Activated CD4-positive, alpha-beta T cell treated with anti-CD3 and anti-CD28 coated beads, Interleukin-2, amount 50 U/mL, for 16 hours (primary cell): ENCODE measurements around the gene PNPLA7.
"Not testable (repeated sequence)": the region's sequence is repeated elsewhere in the genome, so short reads cannot be mapped to it uniquely, and the experiment has no call there.

ENCODE experiments used
- DNase-seq: peaks from one replicate; pipeline ENCODE4 v3.0.0-alpha.2; 2020

The PNPLA7 gene

DNA sequence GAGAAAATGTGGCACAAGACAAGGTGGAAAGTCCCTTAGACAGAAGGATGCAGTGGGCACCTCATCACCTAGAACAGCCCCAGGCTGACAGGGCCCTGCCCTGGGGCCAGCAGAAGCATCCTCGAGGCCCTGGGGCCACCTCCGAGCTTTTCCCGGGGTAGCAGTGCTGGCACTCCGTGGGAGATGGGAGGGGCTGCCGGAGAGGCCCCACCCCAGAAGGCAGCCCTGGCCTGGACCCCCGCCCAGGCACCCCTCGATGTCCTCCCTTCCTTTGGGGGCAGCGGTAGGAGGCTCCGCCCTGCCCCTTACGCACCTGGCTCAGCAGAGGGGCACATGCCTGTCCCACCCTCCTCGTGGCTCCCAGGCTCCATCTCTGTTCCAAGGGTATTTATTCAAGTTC is 73.3 kb downstream of the PNPLA7 start:
- DNase-seq, result no peak

DNA sequence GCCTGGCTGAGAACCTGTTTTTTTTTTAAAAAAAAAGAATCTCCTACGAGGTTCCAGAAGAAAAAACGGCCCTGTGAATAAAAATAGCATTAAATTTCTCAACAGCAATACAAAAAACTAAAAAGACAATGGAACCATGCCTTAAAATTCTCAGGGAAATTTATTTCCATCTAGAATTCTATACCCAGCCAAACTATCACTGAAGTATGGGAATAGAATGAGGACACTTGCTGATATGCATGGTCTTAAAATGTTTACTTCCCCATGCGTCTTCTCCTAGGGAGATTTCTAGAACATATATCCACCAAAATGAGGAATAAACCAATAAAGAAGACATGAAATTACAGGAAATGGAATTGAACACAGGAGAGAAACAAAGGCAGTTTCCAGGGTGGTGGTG is 74.5 kb downstream of the PNPLA7 start:
- no peak for DNase-seq

DNA sequence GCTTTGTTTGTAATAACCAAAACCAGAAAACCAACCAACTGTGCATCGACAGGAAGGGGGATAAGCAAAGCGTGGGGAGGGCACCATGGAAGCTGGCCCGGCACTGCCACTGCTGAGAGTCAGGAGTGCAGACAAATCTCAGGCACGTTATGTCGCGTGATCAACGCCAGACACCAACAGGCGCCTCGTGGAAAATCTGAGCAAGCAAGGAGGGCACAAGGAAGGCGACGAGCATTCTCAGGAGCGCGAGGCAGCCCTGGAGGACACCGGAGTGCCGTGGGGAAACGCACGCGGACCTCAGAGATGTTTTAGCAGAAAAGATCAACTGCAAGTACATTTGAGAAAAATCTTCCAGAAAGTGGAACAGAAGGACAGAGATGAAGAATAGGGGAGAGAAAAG is 75.9 kb downstream of the PNPLA7 start:
- DNase-seq, result no peak

DNA sequence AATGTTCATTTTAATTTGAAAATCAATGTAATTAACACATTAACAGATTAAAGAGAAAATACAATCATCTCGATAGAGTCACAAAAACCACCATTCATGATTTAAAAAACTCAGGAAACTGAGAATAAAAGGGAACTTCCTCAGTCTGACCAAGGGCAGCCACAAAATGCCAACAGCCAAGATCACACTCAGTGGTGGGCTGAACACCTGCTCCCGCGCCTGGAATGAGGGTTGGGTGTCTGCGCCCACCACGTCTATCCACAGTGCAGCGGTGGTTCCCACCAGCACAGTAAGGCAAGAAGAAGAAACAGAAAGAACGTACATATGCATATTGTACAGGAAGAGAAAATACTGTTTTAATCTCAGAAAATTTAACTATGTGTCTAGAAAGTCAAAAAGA is 79.4 kb downstream of the PNPLA7 start:
- no peak for DNase-seq

DNA sequence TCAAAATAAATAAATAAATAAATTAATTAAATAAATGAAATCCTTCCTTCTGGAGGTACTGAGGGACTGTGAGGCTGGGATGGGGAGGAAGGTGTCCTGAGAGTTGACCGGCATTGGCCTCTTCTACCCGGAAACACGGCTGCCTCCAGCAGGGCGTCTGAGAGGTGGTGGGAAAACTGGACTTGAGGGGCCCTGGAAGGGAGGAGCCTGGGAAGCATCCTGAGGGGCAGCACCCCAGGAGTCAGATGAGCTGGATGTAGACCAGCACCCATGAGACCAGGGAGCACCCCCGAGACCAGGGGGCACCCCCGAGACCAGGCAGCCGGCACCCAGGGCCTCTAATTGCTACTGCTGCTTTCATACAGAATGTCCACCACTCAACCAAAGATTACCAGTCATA is 82.3 kb downstream of the PNPLA7 start:
- no peak for DNase-seq

DNA sequence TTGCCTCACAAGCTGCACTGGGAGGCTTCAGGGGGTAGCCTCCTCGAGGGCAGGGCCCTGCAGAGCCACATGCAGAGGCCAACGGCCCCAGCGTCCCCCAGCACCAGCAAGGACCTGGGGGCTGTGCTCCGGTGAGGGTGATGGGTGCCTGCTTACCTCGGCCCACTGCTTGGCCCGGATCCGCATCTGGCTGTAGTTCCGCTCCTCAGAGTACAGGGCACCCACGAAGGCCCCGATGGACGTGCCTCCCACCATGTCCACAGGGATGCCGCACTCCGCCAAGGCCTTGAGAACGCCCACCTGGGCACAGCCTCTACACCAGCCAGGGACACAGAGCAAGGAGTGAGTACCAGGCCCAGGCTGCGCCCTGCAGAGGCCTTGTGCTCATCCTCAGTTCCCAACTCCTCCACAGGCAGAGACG is 83.0 kb downstream of the PNPLA7 start:
- no peak for DNase-seq

DNA sequence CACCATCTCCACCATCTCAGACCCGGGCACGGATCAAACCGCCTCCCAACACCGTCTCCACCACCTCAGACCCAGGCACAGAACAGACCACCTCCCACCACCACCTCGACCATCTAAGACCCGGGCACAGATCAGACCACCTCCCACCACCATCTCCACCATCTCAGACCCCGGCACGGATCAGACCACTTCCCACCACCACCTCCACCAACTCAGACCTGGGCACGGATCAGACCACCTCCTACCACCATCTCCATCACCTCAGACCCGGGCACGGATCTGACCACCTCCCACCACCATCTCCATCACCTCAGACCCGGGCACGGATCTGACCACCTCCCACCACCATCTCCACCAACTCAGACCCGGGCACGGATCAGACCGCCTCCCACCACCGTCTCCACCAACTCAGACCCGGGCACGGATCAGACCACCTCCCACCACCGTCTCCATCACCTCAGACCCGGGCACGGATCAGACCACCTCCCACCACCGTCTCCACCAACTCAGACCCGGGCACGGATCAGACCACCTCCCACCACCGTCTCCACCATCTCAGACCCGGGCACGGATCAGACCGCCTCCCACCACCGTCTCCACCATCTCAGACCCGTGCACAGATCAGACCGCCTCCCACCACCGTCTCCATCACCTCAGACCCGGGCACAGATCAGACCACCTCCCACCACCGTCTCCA is 83.7 kb downstream of the PNPLA7 start:
- DNase-seq, result not testable (repeated sequence)

DNA sequence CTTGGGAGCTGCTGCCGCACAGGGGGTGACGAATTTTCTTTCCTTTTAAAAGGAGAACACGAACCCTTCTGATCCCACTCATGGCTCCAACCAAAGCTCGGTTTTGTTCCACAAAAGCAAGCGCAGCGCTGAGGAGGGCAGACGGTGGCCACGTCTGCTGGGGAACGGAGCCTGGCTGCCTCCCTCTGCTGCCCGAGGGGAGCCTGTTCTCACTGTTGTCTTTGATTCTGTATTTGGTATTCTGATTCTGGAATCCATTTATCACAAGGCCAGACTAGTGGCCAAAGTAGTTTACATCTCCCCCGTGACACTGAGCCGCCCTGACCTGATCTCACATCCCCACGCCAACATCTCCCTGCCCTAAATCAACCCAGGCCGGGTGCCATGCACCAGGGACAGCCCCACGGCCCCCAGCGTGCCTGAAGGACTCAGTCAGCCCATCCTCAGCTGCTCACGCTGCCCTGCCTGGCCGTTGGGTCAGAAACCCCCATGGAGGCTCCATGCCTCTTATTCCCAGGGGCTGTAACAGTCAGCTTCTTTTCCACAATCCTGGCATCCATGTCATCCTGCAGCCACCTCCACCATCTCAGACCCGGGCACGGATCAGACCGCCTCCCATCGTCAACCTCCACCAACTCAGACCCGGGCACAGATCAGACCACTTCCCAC is 84.3 kb downstream of the PNPLA7 start:
- no peak for DNase-seq

DNA sequence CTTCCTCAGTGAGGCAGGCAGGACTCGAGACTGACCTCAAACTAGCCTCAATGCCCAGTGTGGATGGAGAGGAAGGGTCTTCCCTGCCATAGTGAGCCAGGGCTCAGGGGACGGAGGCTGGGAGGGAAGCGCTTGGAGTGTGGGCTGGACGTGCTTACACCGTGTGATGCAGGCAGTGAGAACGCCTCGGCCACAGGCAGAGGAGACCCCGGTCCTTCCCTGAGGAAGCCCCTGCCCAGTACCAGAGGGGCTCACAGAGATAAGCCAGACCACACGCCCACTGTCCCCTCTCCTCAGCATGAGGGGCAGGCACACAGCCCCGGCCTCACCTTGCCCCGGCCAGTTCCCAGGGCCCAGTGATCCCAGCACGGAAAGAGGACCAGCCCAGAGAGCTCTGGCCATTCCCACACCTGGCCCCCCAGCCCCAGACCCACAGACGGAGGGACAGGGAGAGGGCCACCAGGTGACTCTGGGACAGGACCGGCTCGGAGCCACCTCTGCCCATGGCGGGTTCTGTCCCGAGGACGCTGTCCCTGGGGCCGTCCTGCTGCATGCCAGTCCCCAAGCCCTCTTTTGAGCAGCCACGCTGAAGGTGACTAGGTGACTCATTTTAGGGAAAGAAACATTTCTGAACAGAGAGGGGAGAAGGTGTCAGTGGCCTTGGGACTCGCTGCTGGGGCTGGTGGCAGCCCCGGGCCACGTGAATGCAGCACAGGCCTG is 85.0 kb downstream of the PNPLA7 start:
- no peak for DNase-seq

DNA sequence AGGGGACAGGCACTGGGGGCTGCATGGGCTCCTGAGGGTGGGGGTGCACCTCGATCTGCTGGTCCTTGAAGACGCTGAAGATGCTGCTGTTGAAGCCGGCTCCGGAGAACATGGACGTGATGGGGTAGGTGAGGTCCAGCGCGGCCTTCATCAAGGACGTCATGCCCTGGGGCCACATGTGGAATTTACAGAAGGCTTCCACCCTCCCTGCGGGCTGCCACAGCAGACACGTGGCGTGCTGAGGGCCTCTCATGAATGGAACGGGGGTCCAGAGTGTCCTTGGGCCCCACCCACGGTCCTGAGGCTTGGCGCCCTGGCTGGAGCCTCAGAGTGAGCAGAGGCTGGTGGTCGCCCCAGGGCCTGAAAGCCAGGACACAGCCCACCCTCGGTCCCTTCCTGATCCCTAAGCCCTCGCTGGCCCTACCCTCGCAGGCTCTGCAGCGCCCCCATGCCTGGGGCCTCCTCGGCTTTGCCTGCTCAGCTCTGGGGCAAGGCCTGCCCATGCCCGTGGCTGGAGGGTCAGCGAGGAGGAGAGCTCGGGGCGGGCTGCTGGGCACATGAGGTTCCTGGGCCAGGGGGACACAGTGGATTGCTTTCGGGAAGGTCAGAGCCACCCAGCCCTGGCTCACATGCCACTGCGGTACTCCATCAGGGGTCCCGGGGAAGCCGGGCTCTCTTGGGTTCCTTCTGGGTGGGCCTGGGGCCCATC is 85.8 kb downstream of the PNPLA7 start:
- DNase-seq, result no peak

DNA sequence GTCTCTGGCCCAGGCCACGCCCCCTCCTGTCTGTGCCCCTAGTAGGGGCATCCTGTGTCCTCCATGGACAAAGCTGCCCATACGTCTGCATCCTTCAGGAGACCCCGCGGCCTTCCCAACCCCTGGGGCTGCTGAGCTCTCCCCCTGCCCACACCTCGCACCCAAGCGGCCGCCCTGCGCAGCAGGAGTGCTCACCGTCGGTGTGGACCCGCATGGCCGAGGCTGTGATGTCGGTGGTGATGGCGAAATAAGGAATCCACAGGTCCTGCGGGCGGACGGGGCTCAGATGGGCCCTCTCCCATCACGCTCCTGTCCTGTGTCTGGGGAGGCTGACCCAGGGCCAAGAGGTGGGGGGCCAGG is 86.3 kb downstream of the PNPLA7 start:
- no peak for DNase-seq

DNA sequence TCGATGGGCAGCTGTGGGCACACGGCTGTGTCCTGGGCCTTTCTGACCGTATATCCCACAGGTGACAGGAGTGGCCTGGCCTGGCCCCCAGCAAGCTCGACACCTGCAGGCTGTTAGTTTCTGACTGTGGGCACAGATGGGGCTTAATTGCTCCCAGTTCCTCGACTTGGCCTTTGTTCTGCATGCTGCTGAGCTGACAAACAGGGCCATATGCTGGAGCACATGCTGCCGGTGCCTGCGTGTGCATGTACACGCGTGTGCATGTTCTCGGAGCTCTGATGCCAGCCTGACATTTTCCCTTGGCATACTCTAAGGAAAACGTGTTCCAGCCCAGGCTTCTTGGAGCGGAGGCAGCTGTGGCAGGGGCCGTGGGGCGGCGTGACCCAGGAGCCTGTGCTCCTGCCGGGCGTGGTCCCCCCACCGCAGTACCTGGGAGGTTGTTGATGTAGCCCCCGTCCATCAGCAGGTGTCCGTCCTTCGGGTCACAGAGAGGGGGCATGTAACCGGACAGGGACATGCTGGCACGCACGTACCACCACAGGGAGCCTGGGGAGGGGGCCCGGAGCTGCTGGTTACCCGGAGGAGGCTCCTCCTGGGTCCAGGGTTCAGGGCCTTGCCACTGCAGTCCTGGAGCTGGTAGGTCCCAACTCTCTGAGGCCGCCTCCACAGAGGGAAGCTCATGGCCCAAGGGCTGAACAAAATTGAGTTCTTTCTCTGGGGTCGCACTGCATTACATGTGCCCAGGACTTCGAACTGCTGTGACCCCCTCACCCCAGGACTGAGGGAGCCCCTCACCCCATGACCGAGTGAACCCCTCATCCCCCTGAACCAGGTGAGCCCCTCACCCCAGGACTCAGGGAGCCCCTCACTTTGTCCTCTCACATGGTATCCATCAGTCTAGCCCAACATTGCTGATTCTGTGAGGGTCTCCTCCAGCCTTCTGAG is 86.9 kb downstream of the PNPLA7 start:
- no peak for DNase-seq

DNA sequence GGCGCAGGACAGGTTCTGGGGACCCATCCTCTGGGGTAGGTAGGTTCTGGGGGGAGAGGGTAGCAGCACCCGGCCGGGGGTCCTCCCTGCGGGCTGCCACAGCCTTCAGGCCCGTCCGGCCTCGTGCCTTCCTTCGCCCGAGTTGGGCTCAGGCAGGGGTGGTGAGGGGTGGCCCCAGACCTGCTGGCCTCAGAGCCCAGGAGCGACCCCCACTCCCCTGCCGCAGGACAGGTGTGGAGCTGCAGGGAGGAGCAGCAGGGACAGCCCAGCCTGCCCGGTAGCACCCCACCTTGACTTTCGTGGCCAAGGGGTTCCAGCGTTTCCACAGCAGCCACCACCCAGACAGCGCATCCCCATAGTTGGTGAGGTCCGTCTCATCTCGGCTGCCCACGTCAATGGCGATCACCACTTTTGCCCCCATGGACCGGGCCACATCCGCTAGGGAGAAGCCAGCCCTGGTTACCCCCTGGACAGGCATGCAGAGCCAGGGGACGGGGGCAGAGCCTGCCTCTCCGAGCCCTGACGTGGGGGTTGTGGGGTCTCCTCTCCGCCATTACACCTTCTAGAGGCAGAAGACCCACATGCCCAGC is 87.7 kb downstream of the PNPLA7 start:
- DNase-seq, result no peak

DNA sequence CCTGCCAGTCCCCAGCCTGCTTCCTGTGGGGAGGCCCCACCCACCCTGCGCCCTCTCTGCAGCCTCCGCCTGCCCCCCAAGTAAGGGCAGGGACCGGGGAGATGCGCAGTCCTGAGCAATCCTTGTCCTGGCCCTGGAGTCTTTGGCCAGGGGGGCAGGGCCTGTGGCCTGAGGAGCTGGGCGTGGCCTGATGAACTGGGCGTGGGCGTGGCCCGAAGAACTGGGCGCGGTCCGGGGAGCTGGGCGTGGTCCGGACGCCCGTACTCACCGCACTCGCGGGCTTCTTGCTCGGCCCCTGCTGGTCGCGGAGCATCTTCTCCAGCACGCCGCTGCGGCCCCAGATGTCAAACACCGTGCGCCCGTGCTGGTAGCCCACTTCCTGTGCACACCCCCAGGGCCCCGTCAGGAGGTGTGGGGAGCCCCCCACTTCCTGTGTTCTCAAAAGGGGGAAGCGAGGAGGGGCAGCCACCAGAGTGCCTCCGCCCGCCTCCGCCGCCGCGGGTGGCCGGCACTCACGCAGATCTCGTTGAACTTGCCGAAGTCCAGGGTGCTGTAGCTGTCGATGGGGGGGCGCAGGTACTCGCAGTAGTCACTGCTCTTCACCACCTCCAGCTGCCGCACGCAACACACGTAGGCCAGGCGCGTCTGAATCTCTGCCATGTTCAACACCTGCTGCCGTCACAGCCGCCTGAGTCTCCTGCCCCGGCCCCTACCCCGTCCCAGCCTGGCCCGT is 88.4 kb downstream of the PNPLA7 start:
- DNase-seq, result peak; percentile 85

DNA sequence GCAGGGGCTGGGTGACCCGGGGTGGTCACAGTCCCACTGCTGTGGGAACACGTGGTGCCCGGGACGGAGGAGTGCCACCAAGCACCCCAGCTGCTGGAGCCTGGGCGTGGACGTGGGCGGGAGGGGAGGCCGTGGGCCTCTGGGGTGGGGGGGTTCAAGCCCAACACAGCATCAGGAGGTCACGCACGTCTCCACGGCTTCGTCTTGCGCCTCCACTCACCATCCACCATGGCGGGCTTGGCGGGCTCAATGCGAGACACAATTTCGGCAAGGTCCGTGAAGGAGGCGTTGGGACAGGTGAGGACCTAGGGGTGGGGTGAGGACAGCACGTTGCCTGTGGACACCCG is 88.9 kb downstream of the PNPLA7 start:
- DNase-seq, result no peak

DNA sequence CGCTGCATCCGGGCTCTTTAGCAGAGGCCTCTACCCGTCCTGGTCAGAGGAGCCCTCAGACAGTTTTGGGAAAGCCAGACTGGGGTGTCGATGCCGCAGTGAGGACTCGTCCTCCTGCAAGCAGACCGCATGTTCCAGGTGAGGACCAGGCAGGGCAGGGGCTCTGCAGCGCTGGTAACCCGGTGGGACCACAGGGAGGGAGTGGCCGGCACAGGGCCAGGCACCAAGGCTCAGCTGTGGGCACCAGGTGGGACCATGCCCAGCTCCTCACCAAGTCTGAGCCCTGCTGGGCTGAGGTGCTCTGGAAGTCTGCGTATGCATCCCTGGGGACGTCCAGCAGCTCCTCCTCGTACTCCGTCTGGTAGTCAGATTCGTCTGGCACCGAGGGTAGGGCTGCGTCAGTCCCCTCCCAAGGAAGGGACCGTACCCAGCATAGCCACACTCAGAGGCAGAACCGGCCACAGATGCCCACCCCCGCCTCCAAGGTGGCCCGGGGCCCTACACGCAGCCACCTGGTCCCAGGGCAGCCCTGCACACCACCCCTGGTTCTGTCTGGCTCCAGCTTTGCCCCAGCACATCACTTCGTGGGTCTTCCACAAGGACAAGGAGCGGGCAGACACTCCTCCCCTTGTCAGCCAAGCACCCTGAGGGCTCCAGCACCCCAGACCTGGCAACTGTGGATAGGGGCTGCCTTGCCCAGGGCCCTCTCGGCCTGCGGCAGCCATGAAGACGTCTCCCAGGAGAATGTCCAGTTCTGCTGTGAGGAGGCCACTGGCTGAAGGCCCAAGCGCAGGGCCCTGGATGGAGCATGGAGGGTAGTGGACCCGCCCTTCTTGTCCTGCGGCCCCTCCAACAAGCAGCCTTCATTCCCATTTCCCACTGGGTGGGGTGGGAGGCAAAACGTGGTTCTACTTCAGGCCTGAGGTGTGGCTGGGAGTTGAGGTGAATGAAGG is 89.6 kb downstream of the PNPLA7 start:
- DNase-seq, result no peak

DNA sequence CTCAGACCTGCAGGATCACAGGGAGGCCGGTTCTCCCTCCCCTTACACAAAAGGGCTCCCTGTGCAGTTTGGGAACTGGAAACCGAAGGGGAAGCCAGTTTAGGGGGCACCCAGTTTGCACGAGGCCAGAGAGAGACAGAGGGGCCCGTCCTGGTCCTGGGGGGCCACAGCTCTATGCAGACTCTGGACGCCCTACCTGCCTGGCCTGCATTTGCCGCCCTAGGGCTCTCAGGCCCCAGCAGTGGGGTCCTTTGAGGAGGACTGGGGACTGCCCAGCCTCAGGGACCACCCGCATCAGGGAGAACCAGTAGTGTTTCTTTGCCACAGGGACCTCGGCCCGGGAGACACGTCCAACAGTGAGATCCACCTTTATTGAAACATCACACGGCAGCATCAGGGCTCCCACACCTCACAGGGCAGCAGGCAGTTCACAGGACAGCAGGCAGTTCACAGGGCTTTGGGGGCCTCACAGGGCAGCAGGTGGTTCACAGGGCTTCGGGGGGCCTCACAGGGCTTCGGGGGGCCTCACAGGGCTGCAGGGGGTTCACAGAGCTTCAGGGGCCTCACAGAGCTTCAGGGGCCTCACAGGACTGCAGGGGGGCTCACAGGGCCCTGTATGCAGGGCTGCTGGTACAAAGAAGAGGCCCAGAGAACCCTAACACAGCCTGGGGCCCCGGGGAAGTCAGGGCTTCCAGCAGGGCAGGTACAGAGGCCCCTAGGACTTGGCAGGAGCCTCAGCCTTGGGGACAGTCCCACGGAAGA is 90.4 kb downstream of the PNPLA7 start:
- DNase-seq, result no peak

DNA sequence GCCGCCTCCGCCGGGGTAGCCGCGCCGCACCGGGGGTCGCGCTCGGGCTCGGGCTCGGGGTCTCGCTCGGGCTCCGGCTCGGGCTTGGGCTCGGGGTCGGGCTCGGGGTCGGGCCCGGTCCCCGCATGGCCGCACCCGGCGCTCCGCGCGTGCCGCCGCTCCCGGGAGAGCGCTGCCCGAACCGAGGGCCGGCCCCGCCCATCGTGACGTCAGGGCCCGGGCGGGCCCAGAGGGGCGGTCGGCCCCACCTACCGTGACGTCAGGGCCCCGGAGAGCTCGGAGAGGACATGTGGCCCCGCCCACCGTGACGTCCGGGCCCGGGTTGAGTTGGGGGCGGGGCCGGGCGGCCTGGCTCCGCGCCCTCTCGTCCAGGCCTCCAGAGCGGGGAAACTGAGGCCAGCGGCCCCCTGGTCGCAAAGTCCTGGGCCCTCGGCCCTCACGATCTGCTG is 91.0 kb downstream of the PNPLA7 start, which contains the start of gene NSMF:
TSS of gene NSMF (minus strand) at position 183 of the 449 bp plus-strand sequence. CDS start 232 bp downstream, outside the sequence.
- peak; percentile 94 for DNase-seq
